Measurements from ENCODE around the gene FOXP1. TPM values are rescaled to one million over a fixed set of nuclear protein-coding genes. Genes with fewer than 3 reads are reported as not detected.

Gene FOXP1
- total RNA-seq, 1 donor = 195 TPM

GRCh38 chr3:71025516-71025915 lies 558.0 kb downstream of the FOXP1 start:
- Histone ChIP-seq H3K79me2 (ENCODE audit: insufficient read depth, low read length) (peaks cover 98% of the 10 kb centered on the region), H3K27ac (ENCODE audit: low read depth, low read length) (peak overlapping the region; percentile 46), H3K4me2 (ENCODE audit: insufficient read depth, low read length) (peak overlapping the region; percentile 54)

GRCh38 chr3:71025010-71025409 lies 558.5 kb downstream of the FOXP1 start:
- DNase-seq (ENCODE audit: insufficient read length, low spot score, missing footprints) = no peak
- TF ChIP-seq CTCF (IDR thresholded peaks at IDR 0.05; ENCODE audit: extremely low read depth, low read depth, low read length) = no peak
- Histone ChIP-seq H3K9me3 (ENCODE audit: low read depth, low read length) (no peaks in the 10 kb centered on the region), H3K4me2 (ENCODE audit: insufficient read depth, low read length) (peak overlapping the region; percentile 54), H3K79me2 (ENCODE audit: insufficient read depth, low read length) (peaks cover 97% of the 10 kb centered on the region), H3K4me1 (ENCODE audit: insufficient read depth, low read length) (peaks cover 33% of the 10 kb centered on the region), H3K4me3 (ENCODE audit: insufficient read depth, low read length) (no peak overlapping the region), H3K27me3 (ENCODE audit: insufficient read depth, low read length) (no peaks in the 10 kb centered on the region), H3K27ac (ENCODE audit: low read depth, low read length) (peak overlapping the region; percentile 46), H4K20me1 (ENCODE audit: insufficient read depth, low read length) (peaks cover 15% of the 10 kb centered on the region), H2AFZ (ENCODE audit: low read length) (no peak overlapping the region), H3K36me3 (ENCODE audit: insufficient read depth, low read length) (peaks cover 29% of the 10 kb centered on the region)

More at GRCh38 chr3:71025516-71025915, 558.0 kb downstream of the FOXP1 start:
- Histone ChIP-seq H3K9me3 (ENCODE audit: low read depth, low read length) (no peaks in the 10 kb centered on the region), H2AFZ (ENCODE audit: low read length) (no peak overlapping the region), H3K36me3 (ENCODE audit: insufficient read depth, low read length) (peaks cover 33% of the 10 kb centered on the region), H3K27me3 (ENCODE audit: insufficient read depth, low read length) (no peaks in the 10 kb centered on the region), H3K4me1 (ENCODE audit: insufficient read depth, low read length) (peaks cover 33% of the 10 kb centered on the region), H3K4me3 (ENCODE audit: insufficient read depth, low read length) (no peak overlapping the region), H4K20me1 (ENCODE audit: insufficient read depth, low read length) (peaks cover 18% of the 10 kb centered on the region)
- no peak for DNase-seq (ENCODE audit: insufficient read length, low spot score, missing footprints)
- no peak for TF ChIP-seq CTCF (IDR thresholded peaks at IDR 0.05; ENCODE audit: extremely low read depth, low read depth, low read length)

GRCh38 chr3:71022551-71023335 lies 560.8 kb downstream of the FOXP1 start:
- Histone ChIP-seq H3K27ac (ENCODE audit: low read depth, low read length) (no peak overlapping the region), H4K20me1 (ENCODE audit: insufficient read depth, low read length) (peaks cover 12% of the 10 kb centered on the region), H3K9me3 (ENCODE audit: low read depth, low read length) (no peaks in the 10 kb centered on the region)

More at GRCh38 chr3:71022551-71023335, 560.8 kb downstream of the FOXP1 start:
- H3K36me3 ChIP-seq (ENCODE audit: insufficient read depth, low read length) = peaks cover 23% of the 10 kb centered on the region
- TF ChIP-seq CTCF (IDR thresholded peaks at IDR 0.05; ENCODE audit: extremely low read depth, low read depth, low read length) = peak; percentile 41
- no peak for DNase-seq (ENCODE audit: insufficient read length, low spot score, missing footprints)
- no peak overlapping the region for H3K4me3 ChIP-seq (ENCODE audit: insufficient read depth, low read length)
- H2AFZ ChIP-seq (ENCODE audit: low read length) = no peak overlapping the region
- H3K79me2 ChIP-seq (ENCODE audit: insufficient read depth, low read length) = peaks cover 96% of the 10 kb centered on the region
- H3K4me1 ChIP-seq (ENCODE audit: insufficient read depth, low read length) = peaks cover 33% of the 10 kb centered on the region
- no peaks in the 10 kb centered on the region for H3K27me3 ChIP-seq (ENCODE audit: insufficient read depth, low read length)
- H3K4me2 ChIP-seq (ENCODE audit: insufficient read depth, low read length) = no peak overlapping the region
